HG03097 (cell line): Measurements from ENCODE around the gene ACSF3.
"Not testable (repeated sequence)": the region's sequence is repeated elsewhere in the genome, so short reads cannot be mapped to it uniquely, and the experiment has no call there.

ENCODE experiments used
- ATAC-seq: cut with Tn5 transposase; IDR thresholded peaks from one replicate; pipeline ENCODE4 v1.9.1; 2021; ENCODE audit not compliant: unreplicated experiment, low FRiP score

The ACSF3 gene

DNA sequence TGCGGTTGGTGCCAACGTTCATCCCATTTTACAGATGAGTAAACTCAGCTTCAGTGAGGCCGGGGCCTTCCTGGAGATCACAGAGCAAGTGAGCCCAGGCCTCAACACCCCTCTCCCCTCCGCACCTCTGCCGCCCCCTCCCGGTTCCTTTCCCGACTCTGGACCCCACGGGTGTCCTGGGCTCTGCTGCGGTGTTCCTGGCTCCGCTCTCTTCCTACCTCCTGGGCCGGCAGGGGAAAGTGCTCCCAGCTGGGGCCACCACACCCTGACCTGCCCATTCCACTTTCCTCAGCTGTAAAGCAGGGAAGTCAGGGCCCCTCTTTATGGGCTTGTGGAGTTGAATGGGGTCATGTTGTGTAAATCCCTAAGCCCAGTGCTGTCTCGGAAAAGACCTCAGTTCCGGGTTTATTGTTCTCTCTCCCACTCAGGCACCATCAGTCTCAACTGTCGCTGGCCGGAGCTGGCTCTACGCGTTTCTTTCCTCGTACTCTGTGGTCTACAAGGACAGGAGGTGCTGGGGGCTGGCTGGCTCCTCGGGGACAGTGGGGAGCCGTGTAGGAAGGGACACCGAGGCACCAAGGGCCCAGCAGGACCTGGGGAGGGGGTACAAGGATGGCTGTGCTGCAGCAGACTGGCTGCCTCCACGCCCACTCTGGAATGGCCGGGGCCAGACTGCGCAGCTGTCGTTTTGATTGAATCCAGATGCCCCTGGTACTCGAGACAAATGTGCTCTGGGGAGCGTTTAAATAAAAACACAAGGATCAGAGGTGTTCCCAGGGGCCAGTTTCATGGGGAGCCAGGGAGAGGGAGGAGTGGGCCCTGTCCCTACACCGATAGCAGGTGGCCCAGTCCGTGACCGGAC, 21.7 kb upstream of the ACSF3 start:
- ATAC-seq: no peak

DNA sequence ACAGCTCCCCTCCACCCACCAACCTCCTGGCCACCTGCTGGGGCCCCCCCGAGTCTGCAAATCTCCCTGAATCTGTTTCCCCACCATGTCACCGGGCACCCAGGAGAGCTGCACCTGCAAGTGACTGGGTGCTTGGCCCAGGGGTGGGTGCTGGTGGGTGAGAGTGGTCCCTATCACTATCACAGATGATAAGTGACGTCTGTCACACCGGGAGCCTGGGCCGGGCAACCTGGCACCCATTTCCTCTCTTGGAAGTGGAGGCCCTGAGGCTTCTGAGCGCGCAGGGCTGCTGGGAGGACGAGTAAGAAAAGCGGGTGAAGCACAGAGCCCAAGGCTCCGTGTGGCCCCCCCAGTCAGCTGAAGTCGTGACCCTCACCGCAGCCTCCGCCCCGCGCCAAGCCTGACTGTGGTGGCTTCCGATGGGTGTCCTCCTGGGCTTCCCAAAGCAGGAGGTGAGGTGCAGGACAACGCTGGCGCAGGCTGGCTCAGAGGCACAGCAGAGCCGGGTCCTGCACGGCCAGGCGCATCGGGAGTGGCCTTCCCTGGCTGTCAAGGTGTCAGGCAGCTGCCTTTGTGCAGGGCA, 21.0 kb upstream of the ACSF3 start:
- no peak for ATAC-seq

DNA sequence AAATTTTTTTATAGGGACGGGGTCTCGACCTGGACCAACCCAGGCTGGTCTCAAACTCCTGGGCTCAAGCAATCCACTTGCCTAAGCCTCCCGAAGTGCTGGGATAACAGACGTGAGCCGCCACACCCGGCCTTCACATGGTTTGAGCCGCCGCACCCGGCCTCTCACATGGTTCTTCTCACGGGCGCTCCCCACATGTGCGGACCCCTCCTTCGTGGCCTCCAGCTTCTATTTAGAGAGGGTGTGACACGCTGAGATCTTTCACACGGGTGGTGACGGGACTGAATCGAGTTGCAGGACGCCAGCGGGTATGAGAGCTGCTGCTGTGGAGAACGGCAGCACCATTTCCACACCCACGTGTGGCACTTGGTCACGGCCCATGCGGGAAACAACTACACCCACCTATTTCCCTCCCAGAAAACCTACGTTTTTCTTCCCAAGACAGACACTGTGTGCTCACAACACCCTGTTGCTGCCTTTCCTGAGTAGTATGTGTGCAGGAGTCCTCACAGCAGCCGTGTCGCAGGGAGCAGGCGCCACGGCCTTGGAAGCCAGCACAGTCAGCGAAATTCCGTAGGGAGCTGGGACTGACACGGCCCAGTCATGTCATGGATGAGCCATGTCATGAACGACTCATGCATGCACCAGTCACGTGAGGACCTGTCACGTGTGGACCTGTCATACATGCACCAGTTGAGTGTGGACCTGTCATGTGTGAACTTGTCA, 20.1 kb upstream of the ACSF3 start:
- ATAC-seq: no peak

DNA sequence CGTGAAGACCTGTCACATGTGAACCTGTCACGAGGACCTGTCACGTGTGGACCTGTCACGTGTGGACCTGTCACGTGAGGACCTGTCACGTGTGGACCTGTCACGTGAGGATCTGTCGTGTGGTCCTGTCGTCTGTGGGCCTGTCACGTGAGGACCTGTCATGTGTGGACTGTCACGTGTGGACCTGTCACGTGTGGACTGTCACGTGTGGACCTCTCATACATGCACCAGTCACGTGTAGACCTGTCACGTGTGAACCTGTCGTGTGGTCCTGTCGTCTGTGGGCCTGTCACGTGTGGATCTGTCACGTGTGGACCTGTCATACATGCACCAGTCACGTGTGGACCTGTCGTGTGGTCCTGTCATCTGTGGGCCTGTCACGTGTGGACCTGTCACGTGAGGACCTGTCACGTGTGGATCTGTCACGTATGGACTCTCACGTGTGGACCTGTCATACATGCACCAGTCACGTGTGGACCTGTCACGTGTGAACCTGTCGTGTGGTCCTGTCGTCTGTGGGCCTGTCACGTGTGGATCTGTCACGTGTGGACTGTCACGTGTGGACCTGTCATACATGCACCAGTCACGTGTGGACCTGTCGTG, 19.5 kb upstream of the ACSF3 start:
- not testable (repeated sequence) for ATAC-seq

DNA sequence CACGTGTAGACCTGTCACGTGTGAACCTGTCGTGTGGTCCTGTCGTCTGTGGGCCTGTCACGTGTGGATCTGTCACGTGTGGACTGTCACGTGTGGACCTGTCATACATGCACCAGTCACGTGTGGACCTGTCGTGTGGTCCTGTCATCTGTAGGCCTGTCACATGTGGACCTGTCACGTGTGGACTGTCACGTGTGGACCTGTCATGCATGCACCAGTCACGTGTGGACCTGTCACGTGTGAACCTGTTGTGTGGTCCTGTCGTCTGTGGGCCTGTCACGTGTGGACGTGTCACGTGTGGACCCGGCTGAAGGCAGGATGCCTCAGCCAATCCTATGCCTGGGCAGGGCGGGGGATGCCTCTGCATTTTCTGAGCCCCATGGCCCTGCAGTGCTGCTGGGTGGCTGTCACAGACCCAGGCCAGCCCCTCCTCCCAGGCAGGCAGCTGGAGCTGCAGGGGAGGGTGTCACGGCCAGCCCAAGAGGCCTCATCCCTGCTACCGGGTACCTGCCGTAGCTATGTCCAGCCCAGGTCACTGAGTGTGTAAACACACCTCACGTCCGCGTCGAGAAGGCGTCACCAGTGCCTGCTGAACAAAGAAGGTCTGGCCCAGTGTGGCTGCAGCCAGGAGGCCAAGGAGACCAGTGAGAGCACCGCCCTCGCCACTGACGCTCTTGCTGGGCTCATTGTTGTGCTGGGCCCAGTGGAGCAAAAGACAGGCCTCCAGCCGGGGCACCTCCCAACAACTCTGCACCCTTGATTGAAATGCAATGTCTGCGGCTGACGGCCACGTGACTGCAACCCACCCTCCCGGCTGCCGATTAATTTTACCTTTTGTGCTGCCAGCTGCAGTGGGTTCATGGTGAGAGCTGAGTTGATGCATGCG, 18.6 kb upstream of the ACSF3 start:
- ATAC-seq: no peak

DNA sequence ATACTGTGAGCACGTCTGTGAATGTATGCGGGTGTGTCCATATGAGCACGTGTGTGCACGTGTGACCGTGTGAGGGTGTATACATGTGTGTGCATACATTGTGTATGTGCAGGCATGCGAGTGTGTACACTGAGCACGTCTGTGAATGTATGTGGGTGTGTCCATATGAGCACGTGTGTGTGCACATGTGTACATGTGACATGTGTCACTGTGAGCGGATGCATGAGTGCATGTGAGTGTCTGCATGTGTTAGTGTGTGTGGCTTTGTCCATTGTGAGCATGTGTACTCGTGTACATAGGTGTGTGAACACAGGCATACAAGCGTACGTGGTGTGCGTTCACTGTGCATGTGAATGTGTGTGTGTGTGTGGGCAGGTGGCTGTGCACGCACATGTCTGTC, 17.5 kb upstream of the ACSF3 start:
- no peak for ATAC-seq

DNA sequence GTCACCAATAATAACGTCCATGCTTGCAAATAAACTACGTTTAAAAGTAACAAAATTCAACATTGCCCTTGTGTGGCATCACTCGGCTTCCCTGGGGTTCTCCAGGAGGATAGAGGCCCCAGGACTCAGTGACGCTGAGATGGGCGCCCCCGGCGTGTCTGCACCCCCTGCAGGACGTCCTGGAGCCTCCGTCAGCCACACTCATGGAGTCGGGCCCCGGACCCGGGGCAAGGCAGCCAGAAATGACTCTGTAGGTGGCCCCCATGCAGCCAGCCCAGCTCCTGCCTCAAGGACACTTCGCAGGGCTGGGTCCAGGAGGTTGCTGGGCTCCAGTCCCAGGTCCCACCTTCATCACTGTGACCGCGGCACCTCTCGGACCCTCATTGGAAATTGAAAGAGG, 16.6 kb upstream of the ACSF3 start:
- no peak for ATAC-seq

DNA sequence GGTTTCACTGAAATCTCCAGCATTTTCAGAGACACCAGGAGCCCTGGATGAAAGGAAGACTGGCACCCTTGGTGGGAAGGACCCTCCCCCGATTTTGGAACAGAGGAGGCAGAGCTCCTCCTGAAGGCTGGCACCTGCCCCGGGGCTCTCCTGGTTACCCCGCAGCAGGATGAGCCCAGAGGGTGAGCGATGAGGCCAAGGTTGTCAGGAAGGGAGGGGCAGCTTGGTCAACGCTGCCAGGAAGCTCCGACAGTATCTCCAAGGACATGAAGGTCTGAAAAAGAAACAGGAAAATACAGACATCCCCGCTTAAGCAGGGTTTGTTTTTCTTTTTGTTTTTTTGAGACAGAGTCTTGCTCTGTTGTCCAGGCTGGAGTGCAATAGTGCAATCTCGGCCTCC, 15.5 kb upstream of the ACSF3 start:
- ATAC-seq: no peak

DNA sequence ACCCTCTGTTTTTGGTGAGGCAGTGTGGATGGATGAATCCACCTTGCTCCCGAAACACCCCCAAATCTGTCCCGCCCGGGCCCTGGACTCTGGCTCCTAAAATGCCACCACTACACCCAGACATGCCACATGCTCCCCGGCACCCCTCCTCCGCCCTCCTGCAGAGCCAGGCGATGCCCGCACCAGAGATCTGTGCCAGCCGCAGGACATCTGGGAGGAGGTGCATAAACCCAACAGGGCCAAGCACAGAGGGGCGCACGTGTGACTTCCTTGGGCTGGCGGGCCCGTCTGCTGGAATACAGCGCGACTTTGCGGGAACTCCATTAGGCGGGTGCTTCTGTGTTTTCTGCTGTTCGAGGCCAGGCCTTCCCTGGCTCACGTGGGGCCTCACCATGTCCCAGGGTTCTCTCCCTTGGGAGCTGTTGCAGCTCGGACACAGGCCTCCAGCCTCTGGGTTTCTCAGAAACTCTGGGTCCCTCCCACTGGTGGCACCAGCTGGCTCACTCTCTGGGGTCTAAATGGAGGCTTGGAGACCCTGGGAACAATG, 14.1 kb upstream of the ACSF3 start:
- no peak for ATAC-seq

DNA sequence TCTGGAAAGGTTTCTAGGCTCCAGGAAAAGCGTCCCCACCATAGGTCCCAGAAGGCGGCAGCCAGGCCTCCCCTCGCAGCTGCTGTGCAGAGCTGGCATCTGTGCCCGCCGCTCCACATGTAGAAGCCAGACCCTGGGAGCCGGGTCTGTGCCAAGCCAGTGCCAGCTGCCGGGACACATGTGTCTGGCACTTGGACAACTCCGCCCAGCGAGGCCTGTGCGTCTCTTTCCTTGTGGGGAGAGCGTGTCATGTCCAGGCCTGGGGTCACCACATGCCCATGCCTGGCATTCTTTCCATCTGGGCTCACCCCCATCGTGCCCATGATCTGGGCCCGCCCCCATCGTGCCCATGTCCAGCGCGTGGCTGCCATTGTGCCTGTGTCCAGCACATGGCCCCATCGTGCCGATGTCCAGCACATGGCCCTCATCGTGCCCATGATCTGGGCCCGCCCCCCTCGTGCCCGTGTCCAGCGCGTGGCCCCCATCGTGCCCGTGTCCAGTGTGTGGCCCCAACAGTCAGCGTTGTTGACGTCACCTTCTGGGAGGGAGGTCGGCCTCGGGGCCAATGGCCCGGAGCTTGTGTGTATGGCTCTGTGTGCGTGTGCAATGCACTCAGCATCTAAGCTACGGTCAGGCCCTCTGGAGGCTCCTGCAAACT, 13.3 kb upstream of the ACSF3 start:
- no peak for ATAC-seq

DNA sequence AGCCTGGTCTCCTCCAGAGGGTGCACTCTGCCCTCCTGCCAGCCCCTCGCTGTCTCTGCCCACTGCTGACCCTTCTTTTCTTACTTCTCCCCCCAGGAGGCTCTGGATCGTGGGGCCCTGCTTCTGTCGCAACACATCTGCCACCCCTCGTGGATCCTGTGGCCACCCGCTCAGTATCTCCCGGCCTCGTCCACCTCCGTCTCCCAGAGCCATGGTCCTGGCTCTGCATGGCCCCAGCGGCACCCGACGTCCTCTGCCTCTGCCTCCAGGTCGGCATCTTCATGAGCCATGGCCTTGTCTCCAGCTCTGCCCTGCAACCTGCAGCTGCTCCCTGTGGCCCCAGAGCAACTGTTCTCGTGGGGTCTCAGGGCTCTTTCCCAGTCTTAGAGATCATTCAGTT, 12.1 kb upstream of the ACSF3 start:
- no peak for ATAC-seq

DNA sequence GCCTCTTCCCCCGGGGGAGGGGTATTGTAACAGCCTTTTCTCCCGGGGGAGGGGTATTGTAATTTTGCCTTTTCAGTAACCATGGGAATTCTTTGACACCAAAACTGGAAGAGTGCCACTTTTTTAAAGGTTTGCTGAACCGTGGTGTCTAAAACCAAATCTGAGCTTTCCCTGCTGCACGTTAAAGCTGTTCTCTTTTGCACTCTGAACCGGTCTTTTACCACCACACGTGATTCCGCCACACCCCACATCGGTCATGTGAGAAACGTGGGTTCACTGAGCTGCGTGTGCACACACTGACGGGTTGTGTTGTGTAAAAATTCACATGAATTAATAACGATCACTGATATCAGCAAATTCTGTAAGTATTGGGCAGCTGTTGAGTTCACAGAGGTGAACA, 9.2 kb upstream of the ACSF3 start:
- no peak for ATAC-seq

DNA sequence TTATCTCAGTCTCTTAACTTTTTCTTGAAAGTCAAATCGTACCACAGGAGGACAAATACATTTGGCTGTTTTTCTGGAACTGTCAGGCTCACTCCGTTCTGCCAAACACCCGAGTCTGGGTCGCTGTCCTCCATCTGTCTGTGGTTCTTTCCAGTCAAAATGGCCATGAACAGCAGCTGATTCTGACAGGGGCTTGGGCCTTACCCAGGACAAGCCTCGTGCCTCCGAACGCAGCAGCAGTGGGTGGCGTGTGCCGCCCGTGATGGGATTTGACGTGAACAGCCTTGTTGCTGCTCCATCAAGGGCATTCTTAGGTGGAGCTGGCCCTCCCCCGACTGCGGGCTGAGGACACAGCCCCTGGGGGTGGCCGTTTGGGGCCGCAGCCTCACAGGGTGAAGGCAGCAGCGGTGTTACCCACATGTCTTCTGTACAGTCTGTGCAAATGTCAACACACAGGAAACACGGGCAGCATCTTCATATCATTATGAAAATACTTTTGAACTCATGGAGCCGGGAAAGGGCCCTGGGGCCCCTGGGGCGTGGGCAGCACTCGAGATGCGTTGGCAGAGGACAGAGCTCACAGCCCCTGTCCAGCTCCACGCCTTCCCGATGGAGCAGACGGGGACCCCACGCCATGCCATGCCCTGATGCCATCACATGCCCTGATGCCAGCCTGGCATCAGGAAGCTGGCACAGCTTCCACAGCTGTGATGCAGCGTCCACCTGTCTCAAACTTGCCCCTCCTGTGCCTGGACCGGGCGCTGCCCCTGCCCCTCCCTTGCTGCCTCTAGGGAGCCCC, 8.6 kb upstream of the ACSF3 start:
- no peak for ATAC-seq

DNA sequence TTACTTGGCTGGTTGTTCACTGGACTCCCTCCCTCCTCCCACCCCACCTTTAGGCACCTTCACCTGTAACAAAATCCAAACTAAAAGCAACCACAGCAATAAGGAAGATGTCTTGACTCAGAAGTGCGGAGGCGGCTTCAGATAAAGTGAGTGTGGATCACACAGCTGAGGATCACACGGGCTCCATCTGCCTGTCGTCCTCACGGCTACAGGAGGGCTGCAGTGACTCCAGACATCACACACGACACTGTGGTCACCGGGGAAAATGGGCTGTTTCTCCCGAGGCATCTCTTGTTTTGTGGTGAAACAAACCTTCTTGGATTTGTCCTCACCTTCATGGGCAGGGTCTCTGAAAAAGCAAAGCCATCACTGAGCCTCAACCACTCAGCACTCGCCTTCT, 7.9 kb upstream of the ACSF3 start:
- ATAC-seq: no peak

DNA sequence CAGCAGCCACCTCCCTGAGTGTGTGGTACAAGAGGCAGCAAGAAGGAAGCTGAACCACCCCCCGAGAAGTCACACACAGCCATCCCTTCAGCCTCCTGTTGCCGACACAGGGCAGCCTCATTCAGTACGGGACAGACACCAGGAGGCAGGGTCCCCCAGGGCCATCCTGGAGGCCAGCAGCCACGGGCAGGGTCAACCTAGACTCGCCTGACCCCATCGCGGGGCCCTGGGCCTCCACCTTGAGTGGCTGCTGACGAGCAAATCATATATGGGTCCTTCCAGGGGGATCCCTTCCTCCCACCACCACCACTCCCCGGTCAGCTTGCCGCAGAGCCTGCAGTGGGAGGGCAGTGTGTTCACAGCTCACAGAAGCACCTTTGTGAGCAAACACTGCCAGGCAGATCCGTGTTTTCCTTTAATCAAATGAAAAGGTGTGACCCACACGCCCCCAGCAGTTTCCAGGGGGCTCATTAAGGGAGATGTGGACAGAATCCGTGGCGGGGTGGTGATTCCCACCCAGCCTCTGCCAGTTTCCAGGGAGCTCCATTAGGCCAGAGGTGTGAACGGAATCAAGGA, 5.6 kb upstream of the ACSF3 start:
- ATAC-seq: no peak

DNA sequence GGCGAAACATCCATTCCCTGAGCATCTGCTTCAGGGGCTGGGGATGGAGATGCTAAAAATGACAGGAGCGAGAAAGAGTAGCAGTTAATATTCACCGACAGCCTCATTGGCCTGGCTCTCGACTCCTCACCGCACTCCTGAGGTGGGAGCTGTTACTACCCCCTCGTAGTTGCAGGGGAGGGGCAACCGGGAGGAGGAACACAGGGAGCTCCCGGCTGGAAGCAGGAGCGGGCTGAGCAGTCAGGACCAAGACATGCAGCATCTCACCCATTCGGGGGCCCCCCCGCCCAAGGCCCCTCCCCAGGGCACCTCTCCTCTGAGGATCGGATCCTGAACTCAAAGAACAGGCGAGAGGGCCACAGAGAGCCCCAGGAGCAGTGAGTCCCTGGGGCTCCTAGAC, 4.5 kb upstream of the ACSF3 start:
- no peak for ATAC-seq

DNA sequence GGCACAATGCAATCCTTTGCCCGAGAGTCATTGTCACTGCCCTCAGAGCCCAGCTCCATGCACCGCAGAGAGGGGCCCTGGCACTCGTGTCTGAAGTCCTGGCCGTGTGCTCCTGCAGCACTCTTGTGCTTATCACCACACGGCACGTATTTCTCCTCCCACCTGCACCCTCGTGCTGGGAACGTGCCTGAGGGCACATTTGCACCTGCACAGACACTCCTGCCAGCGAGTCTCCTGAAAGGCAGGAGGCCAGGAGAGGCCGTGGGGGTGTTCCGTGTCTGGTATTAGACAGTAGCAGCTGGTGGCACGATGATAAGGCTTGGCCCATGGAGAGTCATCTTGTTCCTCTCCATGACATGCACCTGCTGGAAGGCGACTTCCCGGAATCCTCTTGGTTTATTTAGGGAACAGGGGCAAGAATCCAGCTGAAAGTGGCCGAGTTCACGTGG, 3.4 kb upstream of the ACSF3 start:
- ATAC-seq: no peak

DNA sequence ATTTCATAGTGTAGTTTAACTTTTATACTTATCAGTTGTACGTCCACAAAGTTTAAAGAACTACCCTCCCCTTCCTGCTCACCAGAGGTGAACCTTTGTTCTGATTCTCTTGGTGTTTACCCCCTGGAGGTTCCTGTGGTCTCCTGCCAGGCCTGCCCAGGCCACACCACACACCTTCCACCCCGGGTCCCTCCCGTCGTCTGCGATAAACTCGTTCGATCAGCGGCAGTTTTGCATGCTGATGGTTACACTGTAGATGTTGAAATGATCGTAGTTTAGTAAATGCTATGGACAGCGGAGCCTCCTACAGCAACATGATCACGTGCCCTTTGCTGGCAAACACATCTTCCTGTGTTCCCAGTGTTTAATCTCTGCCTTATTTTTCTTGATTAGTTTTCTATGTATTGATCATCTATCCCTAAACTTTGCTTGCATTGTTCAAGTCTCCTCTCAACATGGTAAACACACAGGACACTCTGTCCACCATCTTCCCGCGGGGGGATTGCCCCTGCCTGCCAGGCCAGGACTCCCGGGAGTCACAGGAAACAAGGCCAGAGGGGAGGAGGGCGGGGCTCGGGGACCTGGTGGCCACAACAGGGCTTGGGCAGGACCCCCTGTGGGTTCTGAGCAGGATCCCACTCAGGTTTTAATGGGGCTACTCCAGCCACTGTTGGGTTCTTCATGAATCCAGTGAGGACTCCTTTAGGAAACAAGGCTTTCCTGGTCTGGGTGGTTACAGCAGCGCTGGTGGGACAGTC, 2.8 kb upstream of the ACSF3 start:
- ATAC-seq: no peak
